HG02938 (cell line): ENCODE results near the gene PIGR.

Experiments used
- ATAC-seq: cut with Tn5 transposase; IDR thresholded peaks from one replicate; pipeline ENCODE4 v1.9.1; 2021; ENCODE audit warnings: mild to moderate bottlenecking, moderate library complexity; ENCODE audit not compliant: unreplicated experiment

PIGR gene

GRCh38 chr1:206893380-206893779 is 52.9 kb downstream of the PIGR start:
- no peak for ATAC-seq

- no peak for ATAC-seq
Observed at GRCh38 chr1:206892351-206892984, 53.8 kb downstream of the PIGR start.

- ATAC-seq, result no peak
Observed at GRCh38 chr1:206891412-206891811, 54.9 kb downstream of the PIGR start.

GRCh38 chr1:206890125-206891060 is 55.9 kb downstream of the PIGR start:
- ATAC-seq, result no peak

- ATAC-seq, result no peak
Observed at GRCh38 chr1:206887701-206888100, 58.6 kb downstream of the PIGR start.

- ATAC-seq, result no peak
Observed at GRCh38 chr1:206886831-206887230, 59.4 kb downstream of the PIGR start.

GRCh38 chr1:206885341-206886060 is 60.8 kb downstream of the PIGR start:
- no peak for ATAC-seq

GRCh38 chr1:206883876-206884275 is 62.4 kb downstream of the PIGR start:
- ATAC-seq, result no peak

- ATAC-seq, result no peak
Observed at GRCh38 chr1:206883160-206883559, 63.1 kb downstream of the PIGR start.

GRCh38 chr1:206882555-206882954 is 63.7 kb downstream of the PIGR start:
- ATAC-seq, result no peak

GRCh38 chr1:206880314-206880713 is 66.0 kb downstream of the PIGR start:
- no peak for ATAC-seq
